IPS-NIHi7 (cell line): ENCODE results near the gene MYH7B.

ENCODE experiments used
- DNase-seq: peaks from one replicate; pipeline ENCODE4 v3.0.0; 2012; ENCODE audit warnings: mixed read lengths; ENCODE audit errors: extremely low spot score

Gene MYH7B

DNA sequence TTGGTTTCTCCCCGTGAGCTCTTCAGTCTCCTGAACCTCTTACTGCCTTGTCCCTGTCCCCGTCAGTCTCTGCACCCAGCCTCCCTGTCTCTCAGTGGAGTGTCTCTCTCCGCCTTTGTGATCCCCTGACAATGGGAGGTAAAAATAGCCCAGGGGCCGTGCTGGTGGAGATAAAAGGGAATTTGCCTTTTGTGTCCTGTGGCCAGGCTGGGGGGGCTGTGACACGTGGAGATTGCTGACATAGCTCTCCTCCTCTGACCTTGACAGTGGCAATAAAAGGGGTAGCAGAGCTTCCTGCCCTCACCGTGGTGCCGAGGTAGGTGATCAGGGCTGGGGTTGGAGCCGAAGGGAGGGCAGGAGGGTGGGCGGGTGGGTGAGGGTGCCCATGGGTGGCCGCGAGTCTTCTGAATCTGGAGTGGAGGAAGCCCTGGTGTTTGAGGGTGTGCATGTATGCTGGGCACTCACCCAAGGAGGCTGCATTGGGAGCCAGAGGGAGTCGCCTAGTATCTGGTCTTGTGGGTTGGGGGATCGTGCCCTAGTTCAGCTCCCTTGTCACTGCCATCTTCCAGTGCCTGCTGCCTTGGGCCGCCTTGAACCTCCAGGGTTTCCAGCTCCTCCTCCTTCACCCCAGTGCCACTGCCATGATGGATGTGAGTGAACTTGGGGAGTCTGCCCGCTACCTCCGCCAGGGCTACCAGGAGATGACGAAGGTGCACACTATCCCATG is 21.9 kb downstream of the MYH7B start:
- no peak for DNase-seq

- DNase-seq = no peak
These were observed 22.6 kb downstream of the MYH7B start for GRCh38 chr20:34978092-34978744.

DNA sequence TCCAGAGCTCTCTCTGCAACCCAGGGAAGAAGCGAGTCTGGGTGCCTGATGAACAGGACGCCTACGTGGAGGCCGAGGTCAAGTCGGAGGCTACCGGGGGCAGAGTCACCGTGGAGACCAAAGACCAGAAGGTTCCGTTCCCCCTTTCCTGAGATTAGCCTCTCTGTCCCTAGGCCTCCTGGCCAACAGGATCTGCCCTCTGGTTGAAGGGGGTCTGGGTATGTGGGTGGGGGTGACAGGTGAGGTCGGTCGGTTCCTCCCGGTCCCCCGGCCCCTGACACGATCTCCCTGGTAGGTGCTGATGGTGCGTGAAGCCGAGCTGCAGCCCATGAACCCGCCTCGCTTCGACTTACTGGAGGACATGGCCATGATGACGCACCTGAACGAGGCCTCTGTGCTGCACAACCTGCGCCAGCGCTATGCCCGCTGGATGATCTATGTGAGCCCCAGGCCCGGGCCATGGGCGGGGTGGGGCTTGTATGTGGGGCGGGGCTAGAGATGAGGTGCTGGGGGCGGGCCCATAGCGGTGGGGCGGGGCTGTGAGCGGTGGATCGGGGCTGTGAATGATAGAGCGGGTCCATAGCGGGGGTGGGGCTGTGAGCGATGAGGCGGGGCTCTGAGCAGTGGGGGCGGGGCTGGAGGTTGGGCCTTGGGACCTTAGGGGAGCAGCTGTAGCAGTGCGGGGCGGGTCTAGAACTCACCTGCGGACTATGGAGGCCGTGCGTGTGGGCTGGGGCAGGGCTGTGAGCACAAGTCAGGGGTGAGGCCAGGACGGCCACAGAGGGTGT is 23.9 kb downstream of the MYH7B start:
- peak; percentile 99 for DNase-seq

- no peak for DNase-seq
These were observed 25.0 kb downstream of the MYH7B start for GRCh38 chr20:34980543-34981233.

GRCh38 chr20:34982270-34983088 is 26.8 kb downstream of the MYH7B start:
- DNase-seq = no peak

DNA sequence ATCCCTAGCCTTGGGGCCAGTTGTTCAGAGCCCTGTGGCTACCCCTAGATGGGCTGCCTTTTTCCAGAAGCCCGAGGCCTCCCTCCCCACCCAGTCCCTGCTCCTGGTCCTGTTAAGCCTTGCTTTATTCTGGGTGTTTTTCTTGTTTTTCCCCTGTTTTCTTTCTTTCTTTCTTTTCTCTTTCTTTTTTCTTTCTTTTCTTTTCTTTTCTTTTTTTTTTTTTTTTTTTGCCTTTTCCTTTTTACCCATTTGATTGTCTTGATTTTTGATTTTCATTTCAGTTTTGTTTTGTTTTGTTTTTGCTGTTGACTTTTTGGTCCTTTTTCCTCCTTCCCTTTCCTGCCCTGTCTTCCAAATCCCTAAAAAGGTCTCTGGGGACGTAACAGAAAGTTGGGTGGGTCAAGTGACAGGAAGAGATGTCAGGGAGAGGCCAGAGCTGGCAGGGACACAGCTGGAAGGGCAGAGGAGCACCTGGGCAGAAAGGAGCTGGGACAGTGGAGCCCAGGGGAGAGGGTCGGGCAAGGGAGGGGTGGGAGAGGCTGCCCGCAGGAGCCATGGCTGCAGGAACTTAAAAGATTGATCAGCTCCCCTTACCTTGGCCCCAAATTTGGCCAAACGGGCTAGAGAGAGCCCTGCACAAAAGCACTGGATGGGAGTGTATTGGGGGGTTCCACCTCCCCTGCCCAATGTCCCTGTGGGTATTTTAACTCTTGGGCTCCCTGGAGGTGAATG is 27.6 kb downstream of the MYH7B start:
- no peak for DNase-seq

- DNase-seq = peak; percentile 48
These were observed 28.5 kb downstream of the MYH7B start for GRCh38 chr20:34983995-34984735.

DNA sequence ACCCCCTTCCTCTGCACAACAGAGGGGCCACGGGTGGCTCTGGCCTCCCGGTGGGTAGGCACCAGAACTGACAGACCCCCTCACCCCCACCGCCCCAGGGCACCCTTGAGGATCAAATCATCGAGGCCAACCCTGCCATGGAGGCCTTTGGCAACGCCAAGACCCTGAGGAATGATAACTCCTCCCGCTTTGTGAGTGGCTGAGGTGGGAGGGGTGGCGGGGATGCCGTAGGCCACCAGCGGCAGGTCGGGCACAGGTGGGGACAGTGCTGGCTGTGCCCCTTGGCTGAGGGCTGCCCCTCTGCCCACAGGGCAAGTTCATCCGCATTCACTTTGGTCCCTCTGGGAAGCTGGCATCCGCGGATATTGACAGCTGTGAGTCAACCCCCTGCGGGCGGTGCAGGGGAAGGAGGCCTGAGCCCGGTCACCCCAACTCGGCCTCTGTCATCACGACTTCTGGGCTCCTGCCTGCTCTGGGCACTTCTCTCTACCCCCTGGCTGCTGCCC is 29.1 kb downstream of the MYH7B start:
- no peak for DNase-seq

DNA sequence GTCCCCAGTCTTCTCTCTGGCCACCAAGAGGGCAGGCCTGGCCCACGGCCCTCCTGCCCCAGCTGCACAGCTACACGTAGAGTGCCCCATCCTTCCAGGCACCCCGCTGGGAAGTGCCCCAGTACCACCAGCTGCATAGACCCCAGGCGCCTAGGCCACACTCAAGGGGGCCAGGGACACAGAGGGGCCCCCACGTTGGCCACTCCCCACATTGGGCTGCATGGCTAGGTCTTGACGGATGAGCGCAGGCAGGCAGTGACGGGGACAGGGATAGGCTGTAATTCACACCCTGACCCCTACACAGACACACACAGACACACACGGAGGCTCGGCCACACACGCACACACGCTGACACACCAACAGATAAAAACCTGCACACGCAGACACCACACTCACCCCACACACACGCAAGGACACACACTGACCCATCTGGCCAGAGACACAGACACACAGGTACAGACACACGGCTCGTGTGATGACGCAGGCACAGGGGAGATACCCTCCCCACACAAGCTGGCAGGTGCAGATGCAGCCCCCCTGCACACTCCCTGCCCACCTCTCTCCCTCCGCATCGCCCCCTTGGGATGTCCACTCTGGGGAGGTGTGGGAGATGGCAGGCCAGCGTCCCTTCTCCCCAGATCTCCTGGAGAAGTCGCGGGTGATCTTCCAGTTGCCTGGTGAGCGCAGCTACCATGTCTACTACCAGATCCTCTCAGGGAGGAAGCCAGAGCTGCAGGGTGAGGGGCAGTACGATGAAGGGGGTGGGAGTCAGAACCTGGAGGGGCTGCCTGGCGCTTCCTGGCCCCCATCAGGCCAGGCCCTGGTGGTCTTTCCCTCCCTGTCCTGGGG is 30.0 kb downstream of the MYH7B start:
- DNase-seq = no peak

DNA sequence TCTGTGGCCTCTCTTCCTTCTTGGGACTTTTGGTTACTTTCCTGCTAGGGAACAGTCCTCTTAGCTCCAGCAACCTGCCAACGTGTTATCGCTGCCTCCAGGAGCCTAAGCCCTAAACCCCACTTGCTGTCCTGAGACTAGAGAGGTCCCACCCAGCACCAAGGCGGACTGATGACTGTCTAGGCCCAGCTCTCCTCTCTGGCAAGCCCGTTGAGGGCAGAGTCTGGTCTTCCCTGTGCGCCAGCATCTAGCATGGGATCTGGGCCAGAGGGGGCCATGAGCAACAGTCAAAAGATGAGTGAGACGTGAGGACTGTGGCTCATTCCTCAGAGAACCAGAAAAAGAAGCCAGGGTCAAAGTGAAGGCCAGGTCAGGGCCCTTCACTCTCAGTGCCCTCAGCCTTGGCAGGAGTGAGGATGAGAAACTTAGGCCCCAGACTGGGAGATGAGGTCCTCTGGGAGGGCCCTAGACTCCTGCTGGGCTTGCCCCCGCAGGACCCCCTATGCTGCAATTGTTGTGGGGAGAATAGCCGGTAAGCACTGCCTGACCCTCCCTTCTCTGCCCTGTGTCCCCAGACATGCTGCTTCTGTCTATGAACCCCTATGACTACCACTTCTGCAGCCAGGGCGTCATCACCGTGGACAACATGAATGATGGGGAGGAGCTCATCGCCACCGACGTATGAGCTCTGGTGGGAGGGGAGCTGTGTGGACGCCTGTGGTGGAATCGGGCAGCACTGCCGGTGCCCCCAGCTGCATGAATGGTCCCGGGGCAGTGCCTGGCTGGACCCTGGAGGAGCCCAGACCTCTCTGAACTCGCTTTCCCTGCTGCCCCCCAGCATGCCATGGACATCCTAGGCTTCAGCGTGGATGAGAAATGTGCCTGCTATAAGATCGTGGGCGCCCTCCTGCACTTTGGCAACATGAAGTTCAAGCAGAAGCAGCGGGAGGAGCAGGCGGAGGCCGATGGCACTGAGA is 30.9 kb downstream of the MYH7B start:
- DNase-seq = no peak

- no peak for DNase-seq
These were observed 31.9 kb downstream of the MYH7B start for GRCh38 chr20:34987288-34988190.

- DNase-seq = no peak
These were observed 32.5 kb downstream of the MYH7B start for GRCh38 chr20:34988191-34988540.

DNA sequence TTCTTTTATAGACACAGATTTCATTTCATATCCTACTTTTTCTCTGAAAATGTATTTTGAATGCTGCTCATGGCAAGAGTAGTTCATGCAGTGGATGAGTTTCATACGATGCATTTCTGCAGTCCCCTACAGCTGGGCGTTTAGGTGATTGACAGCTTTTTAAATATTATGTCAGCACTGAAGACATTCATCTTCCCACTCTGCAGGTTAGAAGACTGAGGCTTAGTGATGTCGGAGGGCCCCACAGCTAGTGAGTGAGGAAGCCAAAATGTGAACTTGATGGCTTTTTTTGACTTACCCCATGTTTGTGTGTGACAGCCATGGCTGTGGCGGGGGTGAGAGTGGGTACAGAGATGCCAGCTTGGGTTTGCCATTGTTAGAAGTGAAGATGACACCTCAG is 33.5 kb downstream of the MYH7B start:
- DNase-seq = no peak

GRCh38 chr20:34989670-34990069 is 34.0 kb downstream of the MYH7B start:
- DNase-seq = no peak

GRCh38 chr20:34990231-34990630 is 34.6 kb downstream of the MYH7B start:
- DNase-seq = no peak

DNA sequence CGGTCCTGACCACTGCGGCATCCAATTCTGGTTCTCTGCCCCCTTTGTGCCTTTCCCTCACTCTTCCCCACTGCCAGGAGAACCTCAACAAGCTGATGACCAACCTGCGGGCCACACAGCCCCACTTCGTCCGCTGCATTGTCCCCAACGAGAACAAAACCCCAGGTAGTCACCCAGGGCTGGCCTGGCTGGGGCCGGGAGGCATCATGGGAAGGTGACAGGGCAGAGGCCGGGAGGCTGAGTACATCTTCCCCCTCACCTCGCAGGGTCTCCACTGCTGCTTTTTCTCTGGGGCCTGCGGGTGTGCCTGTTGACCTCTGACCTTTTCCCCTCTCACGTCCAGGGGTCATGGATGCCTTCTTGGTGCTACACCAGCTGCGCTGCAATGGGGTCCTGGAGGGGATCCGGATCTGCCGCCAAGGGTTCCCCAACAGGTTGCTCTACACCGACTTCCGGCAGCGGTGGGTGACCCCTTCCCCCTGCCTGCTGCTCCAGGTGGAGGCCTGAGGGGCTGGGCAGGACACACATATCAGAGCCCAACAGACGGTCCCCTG is 35.1 kb downstream of the MYH7B start:
- no peak for DNase-seq
